ENCODE data around the gene ZMYND15. TPM values are rescaled to one million over a fixed set of nuclear protein-coding genes. Genes with fewer than 3 reads are reported as not detected.
A peak's percentile ranks its signal among the peaks of the same experiment; 100 is the strongest.
"Not testable (repeated sequence)": the region's sequence is repeated elsewhere in the genome, so short reads cannot be mapped to it uniquely, and the experiment has no call there.

ZMYND15 gene
- total RNA-seq: 0.59 and 1.4 TPM in 2 replicates

- no peak for TF ChIP-seq CTCF (IDR thresholded peaks at IDR 0.05; ENCODE audit: extremely low read depth, low read depth, low read length)
- no peaks in the 10 kb centered on the region for H3K36me3 ChIP-seq (ENCODE audit: insufficient read depth, low read length)
These were observed at the start of gene ZMYND15, which contains the start of gene CXCL16 for GRCh38 chr17:4739122-4740024. Gene ZMYND15 (plus strand): TSS chr17:4739833. CDS start chr17:4740549, 716 bp downstream. Gene CXCL16 (minus strand): TSS chr17:4739928. CDS start chr17:4739339, 589 bp downstream.

GRCh38 chr17:4689872-4690271 is 49.8 kb upstream of the ZMYND15 start:
- Histone ChIP-seq H3K79me2 (ENCODE audit: insufficient read depth, low read length) (peaks cover 56% of the 10 kb centered on the region), H3K36me3 (ENCODE audit: insufficient read depth, low read length) (peaks cover 19% of the 10 kb centered on the region), H4K20me1 (ENCODE audit: insufficient read depth, low read length) (peaks cover 20% of the 10 kb centered on the region)
- H2AFZ ChIP-seq (ENCODE audit: low read length); H3K4me2 ChIP-seq (ENCODE audit: insufficient read depth, low read length); H3K9me3 ChIP-seq (ENCODE audit: low read depth, low read length); DNase-seq (ENCODE audit: insufficient read length, low spot score, missing footprints); H3K4me1 ChIP-seq (ENCODE audit: insufficient read depth, low read length); H3K4me3 ChIP-seq (ENCODE audit: insufficient read depth, low read length); H3K27me3 ChIP-seq (ENCODE audit: insufficient read depth, low read length); H3K27ac ChIP-seq (ENCODE audit: low read depth, low read length): not testable (repeated sequence)

More at GRCh38 chr17:4739122-4740024, at the start of gene ZMYND15, which contains the start of gene CXCL16:
- peak within 1 kb of the TSS; percentile 41 for H3K27ac ChIP-seq (ENCODE audit: low read depth, low read length)
- no peaks in the 10 kb centered on the region for H4K20me1 ChIP-seq (ENCODE audit: insufficient read depth, low read length)
- H2AFZ ChIP-seq (ENCODE audit: low read length): peak within 1 kb of the TSS; percentile 94
- no peaks in the 10 kb centered on the region for H3K79me2 ChIP-seq (ENCODE audit: insufficient read depth, low read length)
- peaks cover 16% of the 10 kb centered on the region for H3K4me1 ChIP-seq (ENCODE audit: insufficient read depth, low read length)
- H3K4me2 ChIP-seq (ENCODE audit: insufficient read depth, low read length): peak within 1 kb of the TSS; percentile 92
- H3K27me3 ChIP-seq (ENCODE audit: insufficient read depth, low read length): peaks cover 16% of the 10 kb centered on the region
- H3K4me3 ChIP-seq (ENCODE audit: insufficient read depth, low read length): peak within 1 kb of the TSS; percentile 86
- DNase-seq (ENCODE audit: insufficient read length, low spot score, missing footprints): peak; percentile 98
- no peaks in the 10 kb centered on the region for H3K9me3 ChIP-seq (ENCODE audit: low read depth, low read length)

GRCh38 chr17:4690745-4691144 is 48.9 kb upstream of the ZMYND15 start:
- Histone ChIP-seq H3K27me3 (ENCODE audit: insufficient read depth, low read length) (no peaks in the 10 kb centered on the region), H3K79me2 (ENCODE audit: insufficient read depth, low read length) (peaks cover 53% of the 10 kb centered on the region), H3K4me1 (ENCODE audit: insufficient read depth, low read length) (no peaks in the 10 kb centered on the region), H2AFZ (ENCODE audit: low read length) (no peak overlapping the region), H3K4me3 (ENCODE audit: insufficient read depth, low read length) (no peak overlapping the region), H4K20me1 (ENCODE audit: insufficient read depth, low read length) (peaks cover 20% of the 10 kb centered on the region), H3K9me3 (ENCODE audit: low read depth, low read length) (no peaks in the 10 kb centered on the region), H3K4me2 (ENCODE audit: insufficient read depth, low read length) (no peak overlapping the region), H3K36me3 (ENCODE audit: insufficient read depth, low read length) (peaks cover 14% of the 10 kb centered on the region), H3K27ac (ENCODE audit: low read depth, low read length) (no peak overlapping the region)
- no peak for DNase-seq (ENCODE audit: insufficient read length, low spot score, missing footprints)
- no peak for TF ChIP-seq CTCF (IDR thresholded peaks at IDR 0.05; ENCODE audit: extremely low read depth, low read depth, low read length)

- Histone ChIP-seq H3K36me3 (ENCODE audit: insufficient read depth, low read length) (peaks cover 13% of the 10 kb centered on the region), H4K20me1 (ENCODE audit: insufficient read depth, low read length) (peaks cover 20% of the 10 kb centered on the region), H2AFZ (ENCODE audit: low read length) (no peak overlapping the region), H3K9me3 (ENCODE audit: low read depth, low read length) (no peaks in the 10 kb centered on the region), H3K27me3 (ENCODE audit: insufficient read depth, low read length) (no peaks in the 10 kb centered on the region), H3K79me2 (ENCODE audit: insufficient read depth, low read length) (peaks cover 57% of the 10 kb centered on the region), H3K27ac (ENCODE audit: low read depth, low read length) (no peak overlapping the region), H3K4me3 (ENCODE audit: insufficient read depth, low read length) (no peak overlapping the region), H3K4me2 (ENCODE audit: insufficient read depth, low read length) (no peak overlapping the region), H3K4me1 (ENCODE audit: insufficient read depth, low read length) (no peaks in the 10 kb centered on the region)
- TF ChIP-seq CTCF (IDR thresholded peaks at IDR 0.05; ENCODE audit: extremely low read depth, low read depth, low read length): no peak
- DNase-seq (ENCODE audit: insufficient read length, low spot score, missing footprints): no peak
These were observed 47.9 kb upstream of the ZMYND15 start for GRCh38 chr17:4691686-4692085.
